HepG2 (cell line): ENCODE measurements around the gene PTPRM.

Source experiments
- AHR ChIP-seq: IDR thresholded peaks from 2 replicates; pipeline ENCODE4 v1.6.1; 2018; ENCODE audit warnings: missing genetic modification reagents, missing compliant biosample characterization
- ATF1 ChIP-seq: IDR thresholded peaks from 2 replicates; pipeline ENCODE4 v1.6.1; 2016; ENCODE audit warnings: mild to moderate bottlenecking, control low read depth
- BHLHE40 ChIP-seq: IDR thresholded peaks from 2 replicates; pipeline ENCODE4 v1.6.1; 2011; ENCODE audit warnings: low read length, improper control_type of control experiment
- CTCF ChIP-seq: sonication (generic); formaldehyde crosslinking; IDR thresholded peaks from 2 replicates; pipeline ENCODE4 v1.5.0; 2020; ENCODE audit warnings: mild to moderate bottlenecking, missing genetic modification reagents, moderate library complexity
- KDM5A ChIP-seq: fragments of 200-600 bp; sonication (generic); IDR thresholded peaks from 2 replicates; pipeline ENCODE4 v1.7.0; 2018; ENCODE audit warnings: antibody characterized with exemption, mild to moderate bottlenecking, low read length, borderline replicate concordance
- REST ChIP-seq, 2 experiments: IDR thresholded peaks; 2 replicates each; pipeline ENCODE4 v1.6.1; 2011 to 2012; ENCODE audit warnings: low read length in 2 of 2, borderline replicate concordance in 1 of 2, low read depth in 1 of 2, mild to moderate bottlenecking in 1 of 2, moderate library complexity in 1 of 2
- SP5 ChIP-seq: IDR thresholded peaks from 2 replicates; pipeline ENCODE4 v1.6.1; 2016; ENCODE audit warnings: low read depth, borderline replicate concordance
- SRSF9 ChIP-seq: fragments of 200-400 bp; formaldehyde crosslinking; IDR thresholded peaks from 2 replicates; pipeline ENCODE4 v1.6.1; 2018; ENCODE audit warnings: borderline replicate concordance, mild to moderate bottlenecking, low read depth, low read length; ENCODE audit not compliant: insufficient read depth, poor library complexity, severe bottlenecking
- TOE1 ChIP-seq: sonication (generic); formaldehyde crosslinking; IDR thresholded peaks from 2 replicates; pipeline ENCODE4 v1.4.0; 2020; ENCODE audit warnings: mild to moderate bottlenecking, missing genetic modification reagents
- ZBTB43 ChIP-seq: sonication (generic); formaldehyde crosslinking; conservative IDR thresholded peaks from 2 replicates; pipeline ENCODE4 v1.4.0; 2020; ENCODE audit warnings: missing genetic modification reagents
- ZFP90 ChIP-seq: sonication (generic); formaldehyde crosslinking; IDR thresholded peaks from 2 replicates; pipeline ENCODE4 v1.8.0; 2022; ENCODE audit warnings: missing genetic modification reagents, mild to moderate bottlenecking, inconsistent platforms, borderline replicate concordance
- ZNF337 ChIP-seq: sonication (generic); formaldehyde crosslinking; IDR thresholded peaks from 2 replicates; pipeline ENCODE4 v1.5.1; 2020; ENCODE audit warnings: missing genetic modification reagents, low read depth, mild to moderate bottlenecking, borderline replicate concordance

DNA sequence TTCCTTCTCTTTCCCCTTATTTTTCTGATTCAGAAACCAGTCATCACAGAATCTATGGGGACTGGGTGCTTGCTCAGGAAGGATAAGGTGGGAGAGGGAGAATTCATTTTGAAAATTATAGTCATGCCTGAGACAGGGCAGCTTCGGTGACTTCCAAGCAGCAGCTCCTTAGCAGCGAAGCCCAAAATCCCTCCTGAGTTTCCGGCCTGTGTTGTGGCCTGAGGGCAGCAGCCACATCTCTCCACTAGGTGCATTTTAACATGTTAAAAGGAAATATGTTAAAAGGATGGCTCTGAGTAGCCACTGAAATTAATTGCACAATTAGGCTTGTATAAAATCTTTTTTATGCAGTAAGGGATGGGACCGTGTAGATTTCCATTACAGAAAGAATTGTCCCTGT lies 835.1 kb downstream of the PTPRM start:
- TF ChIP-seq SRSF9 = no peak
- no peak for TF ChIP-seq ZNF337 (CRISPR knock-in tag)
- TF ChIP-seq ZBTB43 = no peak
- TF ChIP-seq REST (IDR thresholded peaks at IDR 0.05; ENCODE audit: borderline replicate concordance in 1 of 2, low read depth in 1 of 2, low read length in 2 of 2) = no peak
- TF ChIP-seq KDM5A = no peak
- TF ChIP-seq TOE1 (CRISPR knock-in tag) = no peak
- TF ChIP-seq CTCF (CRISPR knock-in tag) = no peak
- no peak for TF ChIP-seq ZFP90 (CRISPR knock-in tag)
- TF ChIP-seq ATF1 (CRISPR knock-in tag) = no peak
- TF ChIP-seq BHLHE40 = no peak
- no peak for TF ChIP-seq AHR (CRISPR knock-in tag)
- TF ChIP-seq SP5 = no peak
